Kidney (tissue), 14 donors: ENCODE results near the gene ABHD16B. TPM values are rescaled to one million over a fixed set of nuclear protein-coding genes. Genes with fewer than 3 reads are reported as not detected.

ENCODE experiments used
- DNase-seq, 5 donors: peaks; one replicate each; pipeline ENCODE4 v3.0.0-alpha.2; 2013 to 2020
- FAIRE-seq: peaks from 2 replicates; lab custom pipeline; 2012; peaks lifted over from hg19 to GRCh38; lab: Jason Lieb, UNC
- H3K27ac ChIP-seq, 2 donors: one replicate each; pipeline ENCODE4 v1.7.0; 2013; ENCODE audit warnings: low read depth in 2 of 2, low read length in 2 of 2, inconsistent platforms in 1 of 2
- H3K27me3 ChIP-seq: one replicate; pipeline ENCODE4 v1.7.1; 2013; ENCODE audit warnings: low read length, inconsistent platforms; ENCODE audit not compliant: control insufficient read depth, insufficient read depth
- H3K36me3 ChIP-seq, 3 donors: one replicate each; pipeline versions ENCODE4 v1.7.0 to v1.7.1; 2013; ENCODE audit warnings: low read length in 3 of 3, control low read depth in 1 of 3, inconsistent platforms in 1 of 3; ENCODE audit not compliant: insufficient read depth in 3 of 3, control insufficient read depth in 2 of 3
- H3K4me1 ChIP-seq, 3 donors: one replicate each; pipeline versions ENCODE4 v1.7.0 to v1.7.1; 2013; ENCODE audit warnings: low read length in 3 of 3, inconsistent platforms in 1 of 3, low read depth in 1 of 3; ENCODE audit not compliant: control insufficient read depth in 2 of 3, insufficient read depth in 2 of 3
- H3K4me3 ChIP-seq, 3 donors: one replicate each; pipeline versions ENCODE4 v1.7.0 to v1.8.1; 2013; ENCODE audit warnings: low read length in 3 of 3, control low read depth in 1 of 3, inconsistent platforms in 1 of 3
- H3K9ac ChIP-seq, 3 donors: one replicate each; pipeline versions ENCODE4 v1.7.0 to v1.7.1; 2013; ENCODE audit warnings: low read length in 3 of 3, control low read depth in 1 of 3, inconsistent platforms in 1 of 3
- H3K9me3 ChIP-seq, 3 donors: one replicate each; pipeline versions ENCODE4 v1.7.0 to v1.7.1; 2013; ENCODE audit warnings: low read length in 3 of 3, control low read depth in 1 of 3, inconsistent platforms in 1 of 3; ENCODE audit not compliant: control insufficient read depth in 2 of 3, insufficient read depth in 1 of 3
- intact Hi-C: fragments of 100-400 bp; cut with DNase I; formaldehyde crosslinking; loops from one replicate; pipeline ENCODE4 v1.11.1; 2022
- polyA plus RNA-seq: library from polyadenylated mRNA; stranded (reverse); fragments of 350-450 nt; fragmentation: Illumina TruSeq; extraction: RNeasy Lipid Tissue Mini Kit (QIAGEN cat#74804); gene quantifications from one replicate; pipeline ENCODE4 v1.2.3, GENCODE V29; 2014; ENCODE audit warnings: low read depth, low replicate concordance; ENCODE audit not compliant: insufficient read depth
- total RNA-seq: library from RNA; stranded (reverse); fragmentation: NEBNext Ultra II Directional; extraction: Animal tissue kit (Norgen Biotek cat#: 25700); gene quantifications from one replicate; pipeline ENCODE4 v1.2.1, GENCODE V29; 2021
- TF ChIP-seq, protein P1 (sequence below): IDR thresholded peaks from 3 replicates; pipeline ENCODE4 v1.5.1; 2012; ENCODE audit warnings: mild to moderate bottlenecking, moderate library complexity, borderline replicate concordance; ENCODE audit not compliant: insufficient read depth; ENCODE audit errors: extremely low read depth
- donor health status: control.
- donor health status: control.
- donor health status: control.
- donor health status: control.
- donor health status: control.
- donor health status: DM: yes; HTN: yes; CAD: no.
- donor health status: Normal renal cell carcinoma (clear cell type).

Gene ABHD16B
- total and polyA plus RNA-seq, 2 donors from 2014 or later, result not detected

GRCh38 chr20:63856098-63856511 lies 5.2 kb upstream of the ABHD16B start:
- Histone ChIP-seq H3K36me3 (no peaks in the 10 kb centered on the region), H3K27ac (no peak overlapping the region), H3K9ac (no peak overlapping the region), H3K27me3 (no peaks in the 10 kb centered on the region), H3K4me3 (no peak overlapping the region), H3K9me3 (no peaks in the 10 kb centered on the region), H3K4me1 (peaks cover 7 to 48% (median 25%) of the 10 kb centered on the region in 3 donors)
- TF ChIP-seq, protein P1, sequence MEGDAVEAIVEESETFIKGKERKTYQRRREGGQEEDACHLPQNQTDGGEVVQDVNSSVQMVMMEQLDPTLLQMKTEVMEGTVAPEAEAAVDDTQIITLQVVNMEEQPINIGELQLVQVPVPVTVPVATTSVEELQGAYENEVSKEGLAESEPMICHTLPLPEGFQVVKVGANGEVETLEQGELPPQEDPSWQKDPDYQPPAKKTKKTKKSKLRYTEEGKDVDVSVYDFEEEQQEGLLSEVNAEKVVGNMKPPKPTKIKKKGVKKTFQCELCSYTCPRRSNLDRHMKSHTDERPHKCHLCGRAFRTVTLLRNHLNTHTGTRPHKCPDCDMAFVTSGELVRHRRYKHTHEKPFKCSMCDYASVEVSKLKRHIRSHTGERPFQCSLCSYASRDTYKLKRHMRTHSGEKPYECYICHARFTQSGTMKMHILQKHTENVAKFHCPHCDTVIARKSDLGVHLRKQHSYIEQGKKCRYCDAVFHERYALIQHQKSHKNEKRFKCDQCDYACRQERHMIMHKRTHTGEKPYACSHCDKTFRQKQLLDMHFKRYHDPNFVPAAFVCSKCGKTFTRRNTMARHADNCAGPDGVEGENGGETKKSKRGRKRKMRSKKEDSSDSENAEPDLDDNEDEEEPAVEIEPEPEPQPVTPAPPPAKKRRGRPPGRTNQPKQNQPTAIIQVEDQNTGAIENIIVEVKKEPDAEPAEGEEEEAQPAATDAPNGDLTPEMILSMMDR, result no peak
- FAIRE-seq (no peak), DNase-seq (peak in 3 of 5 donors; percentile 58 to 82 (median 60))
- intact Hi-C loops, result no loop called here

DNA sequence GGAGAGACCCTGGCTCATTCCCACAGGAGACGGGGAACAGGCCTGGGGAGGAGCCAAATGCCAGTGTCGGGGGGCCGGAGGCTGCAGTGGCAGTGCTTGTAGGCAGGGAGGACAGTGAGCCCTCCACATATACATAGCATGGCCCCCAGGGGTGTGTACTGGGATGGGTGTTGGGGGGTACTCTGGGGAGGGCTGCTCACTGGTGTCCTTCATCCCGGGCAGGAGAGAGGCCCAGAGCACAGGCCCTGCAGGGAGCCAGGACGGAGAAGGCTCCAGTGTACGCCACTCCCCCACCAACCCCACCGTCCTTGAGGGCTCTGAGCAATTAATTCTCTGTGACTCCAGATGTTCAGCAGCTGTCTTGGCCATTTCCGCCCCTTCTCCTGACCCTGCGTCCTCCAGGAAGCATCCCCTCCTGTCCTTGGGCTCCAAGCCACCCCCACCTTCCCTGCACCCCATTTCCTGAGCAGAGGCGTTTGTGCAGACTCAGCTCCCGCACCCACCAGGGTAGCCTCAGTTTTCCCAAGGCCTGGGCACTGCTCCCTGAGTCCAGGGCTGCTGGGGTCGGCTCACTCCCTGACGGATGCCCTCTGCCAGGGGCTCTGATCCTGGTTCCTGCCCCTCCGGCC lies 3.4 kb upstream of the ABHD16B start:
- no peaks in the 10 kb centered on the region for H3K9me3 ChIP-seq
- intact Hi-C loops, result no loop called here
- FAIRE-seq (no peak), DNase-seq (peak; percentile 74 to 90 (median 83))
- no peaks in the 10 kb centered on the region for H3K27me3 ChIP-seq
- peak overlapping the region in 1 of 2 donors; percentile 43 for H3K27ac ChIP-seq
- H3K4me1 ChIP-seq, result peaks cover 7 to 48% (median 25%) of the 10 kb centered on the region in 3 donors
- no peaks in the 10 kb centered on the region for H3K36me3 ChIP-seq
- H3K4me3 ChIP-seq, result no peak overlapping the region
- TF ChIP-seq, protein P1, result no peak
- H3K9ac ChIP-seq, result no peak overlapping the region

GRCh38 chr20:63858393-63859165 lies 2.7 kb upstream of the ABHD16B start:
- Histone ChIP-seq H3K4me1 (peaks cover 7 to 49% (median 31%) of the 10 kb centered on the region in 3 donors), H3K9me3 (no peaks in the 10 kb centered on the region), H3K4me3 (no peak overlapping the region), H3K9ac (peak overlapping the region in 2 of 3 donors; percentile 22 to 40), H3K36me3 (no peaks in the 10 kb centered on the region), H3K27me3 (no peaks in the 10 kb centered on the region), H3K27ac (peak overlapping the region; percentile 32 to 67)
- DNase-seq (peak; percentile 84 to 95 (median 93)), FAIRE-seq (no peak)
- TF ChIP-seq, protein P1, result peak; percentile 39
- intact Hi-C loops, result no loop called here
